Activated CD4-positive, alpha-beta T cell treated with anti-CD3 and anti-CD28 coated beads, Interleukin-2, amount 50 U/mL, for 48 hours (primary cell): ENCODE data around the gene ANO2.

ENCODE experiments used
- DNase-seq, 2 experiments: peaks; one replicate each; pipeline ENCODE4 v3.0.0-alpha.2; 2020

The ANO2 gene

DNA sequence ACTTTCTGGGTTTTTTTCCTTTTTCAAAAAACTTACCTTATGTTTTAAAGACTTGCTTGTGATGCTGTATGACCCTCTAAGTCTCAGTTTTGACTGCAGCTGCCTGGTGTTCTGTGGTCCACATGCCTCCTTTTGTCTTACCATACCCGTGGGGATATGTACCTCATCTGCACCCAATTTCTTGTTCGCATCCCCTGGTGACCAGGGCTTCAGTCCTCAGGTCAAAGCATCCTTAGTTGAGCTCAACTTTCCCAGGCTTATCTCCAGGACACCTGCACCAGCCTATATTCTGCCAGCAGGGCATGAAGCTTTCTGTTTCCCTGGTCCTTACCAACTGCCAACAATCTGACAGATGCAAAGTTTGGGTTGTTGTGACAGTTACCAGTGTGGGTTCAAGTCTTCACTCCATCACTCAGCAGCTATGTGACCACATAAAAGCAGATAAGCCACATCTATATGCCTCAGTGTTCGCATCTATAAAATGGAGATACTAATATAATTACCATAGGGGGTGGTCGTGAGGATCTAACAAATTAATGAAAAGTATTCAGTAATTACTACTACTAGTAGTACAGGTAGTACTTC is 419.2 kb downstream of the ANO2 start:
- no peak for DNase-seq

DNA sequence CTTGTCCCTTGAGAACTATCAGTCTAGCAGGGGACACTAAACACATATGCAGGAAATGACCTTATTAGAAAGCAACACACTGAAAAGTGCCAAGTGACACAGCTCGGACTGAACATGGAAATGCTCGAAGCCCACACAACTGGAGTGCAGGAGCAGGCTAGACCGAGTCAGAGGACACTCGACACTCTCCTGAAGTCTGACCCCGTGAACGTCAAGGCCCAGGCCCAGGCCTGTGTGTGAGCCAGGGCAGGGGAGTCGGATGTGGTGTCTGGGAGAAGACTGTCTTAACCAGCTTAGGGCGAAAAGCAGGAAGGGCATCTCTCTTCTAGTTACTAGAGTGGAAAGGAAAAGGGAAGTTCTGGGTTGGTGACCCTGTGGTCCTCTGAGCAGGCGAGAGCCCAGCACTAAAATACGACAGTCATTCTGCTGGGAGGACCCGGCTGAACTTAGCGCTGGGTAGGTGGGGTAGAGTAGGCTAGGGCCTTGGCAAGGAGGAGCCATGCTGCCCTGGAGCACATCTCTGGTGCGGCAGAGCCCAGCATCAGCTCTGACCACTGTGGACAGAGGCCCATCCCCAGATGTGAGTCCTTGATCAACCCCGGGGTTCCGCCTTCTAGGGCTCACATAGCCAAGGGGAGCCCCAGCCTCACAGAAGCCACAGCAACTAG is 420.2 kb downstream of the ANO2 start:
- DNase-seq: no peak

DNA sequence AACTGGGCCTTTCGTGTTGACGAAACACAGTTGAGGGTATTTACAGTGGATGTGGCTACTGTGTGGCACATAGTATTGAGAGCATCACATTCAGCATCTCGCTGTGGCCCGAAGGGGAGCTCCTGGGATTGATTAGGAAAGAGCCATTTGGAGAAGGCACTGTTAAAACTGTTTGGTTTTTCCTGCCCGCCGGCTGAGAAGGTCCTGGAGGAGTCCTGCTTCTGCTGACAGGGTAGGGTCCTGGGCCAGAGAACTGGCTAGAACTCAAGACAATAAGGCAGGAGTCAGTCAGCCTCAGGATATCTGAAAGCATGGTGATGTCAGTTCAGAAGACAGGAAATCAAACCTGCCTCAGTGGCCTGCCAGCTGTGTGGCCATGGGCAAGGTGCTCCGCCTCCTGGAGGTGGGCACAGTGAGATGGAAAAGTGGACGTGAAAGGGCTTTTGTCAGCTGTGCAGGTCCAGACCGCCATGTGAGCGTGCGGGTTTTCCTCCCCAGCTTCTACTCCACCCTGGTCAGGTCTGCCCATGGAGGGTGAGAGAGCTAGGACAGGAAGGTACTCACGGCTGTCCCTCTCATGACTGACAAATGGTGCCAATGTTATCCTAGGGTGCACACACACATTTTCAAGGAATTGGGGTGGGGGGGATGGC is 420.8 kb downstream of the ANO2 start:
- DNase-seq: no peak

DNA sequence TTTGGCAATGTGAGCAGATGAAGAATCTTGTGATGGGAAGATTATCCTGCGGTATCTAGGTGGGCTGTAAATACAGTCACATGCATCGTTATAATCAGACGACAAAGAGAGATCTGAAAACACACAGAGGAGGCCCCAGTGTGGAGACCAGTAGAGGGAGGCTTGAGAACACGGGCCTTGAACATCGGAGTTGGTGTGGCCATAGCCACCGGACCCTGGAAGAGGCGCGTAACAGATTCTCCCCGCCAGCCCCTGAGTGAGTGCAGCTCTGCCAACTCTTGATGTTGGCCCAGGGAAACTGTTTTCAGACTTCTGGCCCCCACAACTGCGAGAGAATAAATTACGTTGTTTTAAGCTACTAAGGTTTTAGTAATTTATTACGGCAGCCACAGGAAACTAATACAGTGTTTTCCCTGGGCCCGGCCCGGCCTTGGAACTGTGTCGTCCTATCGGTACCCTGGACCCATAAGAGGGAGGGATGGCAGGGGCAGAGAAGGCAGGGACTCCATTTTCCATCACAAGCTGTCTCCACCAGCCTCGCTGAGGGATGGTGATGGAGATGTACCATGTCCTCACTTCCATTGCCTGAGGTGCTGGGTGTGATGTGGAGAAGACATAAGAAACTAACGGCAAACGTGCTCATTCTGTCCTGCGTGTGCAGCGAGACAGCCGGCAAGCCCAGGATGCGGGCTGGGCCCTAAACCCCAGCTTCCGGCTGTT is 421.5 kb downstream of the ANO2 start:
- DNase-seq: no peak

DNA sequence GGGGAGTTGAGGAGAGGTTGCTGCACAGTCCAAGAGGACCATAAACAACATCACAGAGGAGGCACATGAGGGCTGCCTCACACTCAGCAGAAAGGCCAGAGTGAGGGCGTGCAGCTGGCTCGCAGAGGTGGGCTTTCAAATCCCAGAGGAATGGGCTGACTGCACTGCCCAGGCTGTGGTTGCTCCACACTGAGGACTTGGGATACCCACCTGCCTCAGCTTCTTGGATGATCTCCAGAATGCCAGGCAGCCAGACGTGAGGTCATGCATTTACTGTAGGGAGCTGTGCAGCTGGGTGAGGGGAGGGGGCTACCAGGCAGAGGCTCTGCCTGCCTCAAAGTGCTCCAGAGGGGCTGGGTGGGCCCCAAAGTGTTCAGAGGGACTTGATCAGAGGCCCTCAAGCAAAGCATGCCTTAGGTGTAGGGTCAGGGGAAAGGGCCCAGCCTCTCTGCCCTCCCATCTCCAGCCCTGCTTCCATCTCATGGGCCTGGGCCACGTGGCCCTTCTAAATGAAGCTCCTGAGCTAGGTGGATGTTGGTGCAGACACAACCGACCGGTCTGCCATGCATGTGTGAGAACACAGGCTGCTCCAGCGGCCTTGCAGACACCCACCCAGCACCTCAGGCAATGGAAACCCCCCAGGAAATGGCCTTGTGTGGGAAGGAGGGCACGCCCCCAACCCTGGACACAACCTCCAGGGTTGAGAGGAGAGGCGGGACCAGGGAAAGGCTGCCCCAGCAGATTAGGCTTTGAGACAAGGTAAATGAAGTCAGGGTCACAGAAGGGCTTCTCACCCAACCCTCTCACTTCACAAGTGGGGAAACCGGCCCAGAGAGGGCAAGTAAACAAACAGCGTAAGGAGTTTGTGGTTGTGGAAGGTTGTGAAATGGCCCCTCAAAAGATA is 422.4 kb downstream of the ANO2 start:
- no peak for DNase-seq

DNA sequence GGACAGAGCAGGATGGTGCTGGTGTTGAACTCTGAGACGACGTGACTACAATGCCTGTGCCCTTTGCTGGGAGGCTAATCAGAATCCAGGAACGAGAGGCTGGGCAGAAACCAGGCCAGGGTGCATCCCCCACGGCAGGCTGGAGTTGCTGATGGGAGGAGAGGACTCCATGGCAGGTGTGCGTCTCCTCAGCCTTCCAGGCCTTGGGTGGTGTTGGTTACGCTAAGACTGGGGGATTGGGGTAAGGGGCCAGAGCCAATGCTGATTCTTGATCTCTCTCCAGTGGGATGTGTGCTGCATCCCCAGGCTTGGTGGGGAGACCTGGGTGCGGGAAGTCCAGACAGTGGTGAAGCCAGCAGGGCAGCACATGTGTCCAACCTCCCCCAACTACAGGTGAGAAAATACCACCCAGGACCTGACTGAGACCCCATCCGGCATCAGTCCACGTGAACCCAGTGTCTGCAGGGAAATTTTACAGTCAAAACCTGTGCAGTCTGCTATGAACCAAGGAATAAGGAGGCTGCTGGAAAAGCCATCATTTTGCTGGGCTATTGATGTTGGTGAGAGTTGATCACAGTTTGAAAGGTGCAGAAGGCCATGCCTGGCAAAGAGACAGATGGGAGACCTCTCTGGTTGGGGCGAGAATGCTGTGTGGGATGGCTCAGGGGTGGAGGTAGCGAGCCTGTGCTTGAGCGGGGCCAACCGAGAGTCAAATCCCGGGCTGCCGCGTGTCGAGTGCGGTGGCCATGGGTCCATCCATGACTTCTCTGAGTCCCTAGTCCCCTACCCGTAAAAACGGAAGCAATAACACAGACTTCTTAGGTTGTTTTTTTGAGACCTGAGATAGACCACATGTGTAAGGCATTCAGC is 423.4 kb downstream of the ANO2 start:
- no peak for DNase-seq

DNA sequence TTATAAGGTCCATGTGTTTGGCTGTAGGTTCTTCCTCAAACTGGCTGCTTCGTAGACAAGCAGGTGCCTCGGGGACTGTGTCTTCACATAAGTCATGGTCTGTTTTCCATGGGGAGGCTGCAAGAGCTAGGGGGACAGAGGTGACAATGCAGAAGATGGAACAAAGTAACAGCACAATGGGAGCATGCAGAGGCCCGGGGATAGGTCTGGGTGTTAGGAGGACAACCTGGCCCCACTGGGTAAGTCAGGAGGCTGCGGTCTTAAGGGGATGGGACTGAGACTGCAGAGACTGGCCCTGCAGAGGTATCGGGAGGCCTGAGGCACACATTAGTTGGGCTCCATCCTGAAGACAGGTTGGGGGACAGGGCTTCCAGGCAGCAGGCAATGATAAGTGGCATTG is 424.2 kb downstream of the ANO2 start:
- DNase-seq: no peak

DNA sequence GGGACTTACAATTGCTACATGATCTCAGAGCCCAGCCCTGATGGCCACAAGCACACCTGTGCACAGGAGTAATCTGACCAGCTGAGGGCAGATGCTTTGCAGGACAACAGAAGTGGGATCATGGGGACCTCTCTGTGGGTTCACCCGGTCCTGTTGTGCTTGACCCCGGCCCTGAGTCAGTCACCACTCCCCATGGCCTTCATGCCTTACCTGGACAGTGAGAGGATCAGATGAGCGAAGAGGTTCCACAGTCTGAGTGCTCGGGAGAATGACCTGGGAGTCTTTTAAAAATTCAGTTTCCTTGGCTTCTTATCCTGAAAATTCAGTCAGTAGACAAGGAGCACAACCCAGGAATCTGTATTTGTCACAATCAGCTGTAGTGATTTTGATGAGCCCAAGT is 425.0 kb downstream of the ANO2 start:
- DNase-seq: no peak

DNA sequence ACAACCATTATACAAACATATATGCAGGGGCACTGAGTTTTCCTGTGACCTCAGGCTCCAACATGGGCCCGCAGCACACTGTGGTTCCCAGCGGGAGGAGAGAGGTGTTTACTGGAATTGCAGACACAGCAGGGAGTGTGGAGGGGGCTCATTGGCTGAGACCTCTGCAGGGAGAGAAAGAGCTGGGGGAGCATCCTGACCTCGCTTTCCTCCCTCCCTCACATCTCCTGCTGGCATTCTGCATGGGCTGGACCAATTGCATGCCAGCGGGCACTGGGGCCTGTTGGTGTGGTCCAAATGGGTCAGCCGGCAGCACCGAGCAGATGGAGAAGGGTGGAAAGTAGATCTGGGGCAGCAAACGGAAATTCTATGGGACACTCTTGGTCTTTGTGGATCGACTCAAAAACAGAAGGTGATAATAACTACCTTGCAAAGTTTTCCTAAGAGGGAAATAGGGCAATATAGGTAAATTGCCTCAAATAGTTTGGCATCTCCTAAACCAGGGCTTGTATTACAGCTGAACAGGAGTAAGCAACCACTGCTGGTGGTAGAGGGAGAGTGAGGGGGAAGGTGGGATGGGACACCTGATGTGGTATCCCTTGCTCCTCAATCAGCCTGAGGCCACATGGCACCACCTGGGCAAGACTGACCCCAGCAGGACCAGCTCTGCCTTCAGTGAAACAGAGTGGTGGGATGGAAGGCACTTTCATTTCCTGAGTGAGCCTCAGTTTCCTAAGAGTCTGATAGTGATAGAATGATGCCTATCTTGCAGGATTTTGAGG is 426.3 kb downstream of the ANO2 start:
- no peak for DNase-seq

DNA sequence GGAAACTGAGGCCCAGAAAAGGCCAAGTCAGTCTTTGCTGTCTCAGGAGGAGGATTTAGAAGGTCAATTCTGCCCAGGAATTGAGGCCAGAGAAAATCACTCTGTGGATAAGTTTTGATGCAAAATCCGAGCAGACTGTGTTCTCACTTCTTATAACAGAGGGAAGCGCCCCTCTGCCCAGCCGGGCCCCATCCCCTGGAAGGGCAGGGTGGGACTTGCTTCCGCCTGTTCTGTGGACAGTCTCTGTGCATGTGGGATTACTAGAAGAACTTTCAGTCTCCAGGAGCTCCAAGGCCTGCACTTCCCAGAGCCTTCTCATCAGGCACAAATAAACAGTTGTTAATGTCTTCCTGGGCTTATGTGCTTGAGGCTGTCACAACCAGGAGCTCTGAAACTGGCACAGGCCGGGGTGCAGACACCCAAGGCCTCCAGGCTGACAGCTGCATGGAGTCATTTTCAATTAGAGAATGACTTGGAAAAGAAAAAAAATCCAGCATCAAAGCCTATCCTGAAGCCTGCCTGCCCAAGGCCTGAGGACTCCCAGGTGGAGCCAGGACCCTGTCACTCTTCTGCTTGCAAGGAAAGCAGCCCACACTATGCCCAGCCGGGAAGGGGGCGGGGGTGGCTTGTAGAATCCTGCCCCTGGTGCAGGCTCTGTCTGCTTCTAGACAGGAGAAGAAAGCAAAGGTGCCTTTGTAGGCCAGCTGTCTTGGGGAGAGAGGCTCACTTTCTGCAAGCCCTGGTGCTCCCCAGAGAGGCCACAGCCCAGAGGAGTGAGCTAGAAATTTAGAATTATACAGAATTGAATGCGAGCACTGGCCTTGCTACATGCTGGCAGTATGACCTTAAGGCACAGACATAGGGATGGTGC is 428.5 kb downstream of the ANO2 start:
- DNase-seq: no peak

DNA sequence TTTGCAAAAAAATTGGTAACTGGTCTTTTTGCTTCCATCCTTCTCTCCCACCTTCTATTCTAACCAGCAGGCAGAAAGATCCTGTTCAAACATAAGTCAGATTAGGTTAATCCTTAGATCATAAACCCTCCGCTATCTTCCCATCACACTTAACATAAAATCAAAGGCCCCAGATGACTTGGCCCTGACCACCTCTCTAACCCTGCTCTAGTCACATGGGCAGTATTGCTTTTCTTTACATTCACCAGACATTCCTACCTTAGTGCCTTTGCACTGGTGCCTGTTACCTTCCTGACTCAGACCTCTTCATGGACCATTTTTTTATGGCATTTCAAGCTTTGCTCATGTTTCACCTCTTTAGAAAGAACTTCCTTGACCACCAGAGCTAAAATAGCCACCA is 429.6 kb downstream of the ANO2 start:
- no peak for DNase-seq

DNA sequence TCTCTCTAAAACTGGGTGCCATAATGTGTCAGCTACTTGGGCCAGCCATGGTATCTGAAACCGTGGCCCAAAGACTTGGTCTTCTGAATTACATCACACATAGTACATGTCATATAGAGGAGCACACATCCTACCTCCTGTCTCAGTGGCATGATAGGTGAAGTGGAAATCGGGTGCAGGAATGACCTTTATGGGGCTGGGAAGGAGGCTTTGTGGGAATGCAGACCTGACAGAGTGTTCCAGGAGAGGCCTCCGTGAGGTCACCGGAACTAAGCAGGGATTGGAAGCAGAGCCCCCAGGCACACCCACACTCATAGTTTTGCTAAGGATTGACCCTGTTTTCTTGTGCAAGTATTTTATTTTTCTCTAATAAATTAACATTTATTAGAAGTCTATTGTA is 430.5 kb downstream of the ANO2 start:
- no peak for DNase-seq

DNA sequence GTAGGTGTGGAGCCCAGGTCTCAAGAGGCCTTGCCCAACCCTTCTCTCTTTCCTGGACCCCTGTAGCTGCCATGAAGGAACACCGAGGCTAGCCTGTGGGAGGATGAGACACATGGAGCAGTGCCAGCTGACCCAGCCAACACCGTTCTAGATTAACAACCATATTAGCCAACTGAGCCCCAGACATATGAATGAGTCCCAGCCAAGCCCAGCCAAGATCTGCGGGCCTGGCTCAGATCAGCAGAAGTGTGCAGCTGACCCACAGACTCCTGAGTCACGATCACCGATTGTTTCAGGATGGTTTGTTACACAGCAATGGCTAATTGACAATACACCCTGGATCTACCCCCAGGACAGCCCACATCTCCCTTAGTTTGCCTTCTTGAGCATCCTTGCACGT is 431.0 kb downstream of the ANO2 start:
- DNase-seq: no peak

DNA sequence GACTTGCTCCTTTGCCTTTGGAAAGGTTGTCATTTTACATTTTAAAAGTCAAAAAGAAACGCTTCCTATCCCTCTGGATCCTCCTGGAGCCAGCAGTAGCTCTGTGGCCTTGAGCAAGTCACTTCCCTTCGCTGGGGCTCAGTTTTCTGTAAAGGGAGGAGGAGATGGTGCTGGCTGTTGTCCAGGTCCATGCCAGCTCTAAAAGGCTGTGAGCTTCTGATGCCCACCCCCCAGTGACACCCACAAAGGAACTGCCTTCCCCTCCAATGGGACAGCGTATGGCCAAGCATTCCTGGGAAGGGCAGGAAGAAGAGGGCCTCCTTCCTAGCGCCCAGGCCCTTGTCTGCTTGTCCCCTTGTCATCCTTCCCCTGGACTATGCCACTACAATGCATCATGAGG is 431.7 kb downstream of the ANO2 start:
- no peak for DNase-seq
